Activated T-cell treated with anti-CD3 and anti-CD28 coated beads for 48 hours (primary cell): ENCODE results near the gene RNF40.

ENCODE experiments used
- DNase-seq: peaks from one replicate; pipeline ENCODE4 v3.0.0-alpha.2; 2020; ENCODE audit warnings: low read depth

The RNF40 gene

DNA sequence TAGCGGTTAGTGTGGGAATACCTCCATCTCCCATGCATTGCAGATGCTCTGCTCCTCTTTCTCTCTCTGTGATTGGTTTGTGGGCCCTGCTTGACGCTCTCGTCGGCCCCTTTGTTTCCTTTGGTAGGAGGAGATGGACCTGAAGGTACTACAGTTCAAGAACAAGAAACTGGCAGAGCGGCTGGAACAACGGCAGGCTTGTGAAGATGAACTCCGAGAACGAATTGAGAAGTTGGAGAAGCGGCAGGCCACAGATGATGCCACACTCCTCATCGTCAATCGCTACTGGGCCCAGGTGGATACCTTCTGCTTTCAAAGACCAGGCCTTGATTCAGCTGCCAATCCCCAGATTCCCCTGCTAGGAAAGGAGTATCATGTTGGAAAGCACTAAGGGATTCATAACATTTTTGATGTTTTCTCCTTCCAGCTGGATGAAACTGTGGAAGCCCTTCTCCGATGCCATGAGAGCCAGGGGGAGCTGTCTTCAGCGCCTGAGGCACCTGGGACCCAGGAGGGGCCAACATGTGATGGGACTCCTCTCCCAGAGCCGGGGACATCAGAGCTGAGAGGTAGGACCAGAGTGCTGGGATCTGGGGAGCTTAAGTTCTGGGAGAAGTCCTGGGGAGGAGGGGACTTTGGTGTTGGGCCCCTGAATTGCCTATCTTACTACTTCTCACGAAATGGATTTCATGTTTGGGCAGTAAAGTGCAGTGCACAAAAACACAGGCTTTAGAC, 1.0 kb downstream of the RNF40 start:
- no peak for DNase-seq

DNA sequence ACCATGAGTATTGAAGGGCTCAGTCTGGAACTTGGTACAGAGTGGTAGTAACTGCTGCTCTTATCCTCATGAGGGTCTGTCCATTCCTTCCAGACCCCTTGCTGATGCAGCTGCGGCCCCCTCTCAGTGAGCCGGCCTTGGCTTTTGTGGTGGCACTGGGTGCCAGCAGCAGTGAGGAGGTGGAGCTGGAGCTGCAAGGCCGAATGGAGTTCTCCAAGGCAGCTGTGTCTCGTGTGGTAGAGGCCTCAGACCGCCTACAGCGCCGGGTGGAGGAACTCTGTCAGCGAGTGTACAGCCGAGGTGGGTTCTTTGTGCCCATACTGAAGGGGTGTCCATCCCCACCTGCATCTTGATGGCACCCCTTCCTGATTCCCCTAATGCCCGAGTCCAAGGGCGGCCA, 2.0 kb downstream of the RNF40 start:
- DNase-seq, result no peak

DNA sequence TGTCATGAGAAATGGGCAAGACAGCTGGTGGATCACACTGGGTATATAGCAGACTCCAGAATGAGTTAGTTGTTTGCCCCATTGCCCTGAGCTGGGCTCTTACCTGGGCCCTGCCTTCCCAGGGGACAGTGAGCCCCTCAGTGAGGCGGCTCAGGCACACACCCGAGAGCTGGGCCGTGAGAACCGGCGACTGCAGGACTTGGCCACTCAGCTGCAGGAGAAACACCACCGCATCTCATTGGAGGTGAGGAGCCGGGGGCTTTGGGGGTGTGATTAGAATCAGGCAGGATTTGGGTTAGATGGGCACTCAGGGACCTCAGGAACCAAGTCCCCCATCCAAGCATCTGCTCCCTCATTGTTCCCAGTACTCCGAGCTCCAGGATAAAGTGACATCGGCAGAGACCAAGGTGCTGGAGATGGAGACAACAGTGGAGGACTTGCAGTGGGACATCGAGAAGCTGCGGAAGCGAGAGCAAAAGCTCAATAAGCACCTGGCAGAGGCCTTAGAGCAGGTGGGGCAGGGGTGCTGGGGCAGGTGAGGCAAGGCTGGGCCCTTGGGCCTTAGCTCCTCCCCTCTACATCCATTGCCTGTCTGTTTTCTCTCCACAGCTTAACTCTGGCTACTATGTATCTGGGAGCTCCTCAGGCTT, 2.8 kb downstream of the RNF40 start:
- no peak for DNase-seq

DNA sequence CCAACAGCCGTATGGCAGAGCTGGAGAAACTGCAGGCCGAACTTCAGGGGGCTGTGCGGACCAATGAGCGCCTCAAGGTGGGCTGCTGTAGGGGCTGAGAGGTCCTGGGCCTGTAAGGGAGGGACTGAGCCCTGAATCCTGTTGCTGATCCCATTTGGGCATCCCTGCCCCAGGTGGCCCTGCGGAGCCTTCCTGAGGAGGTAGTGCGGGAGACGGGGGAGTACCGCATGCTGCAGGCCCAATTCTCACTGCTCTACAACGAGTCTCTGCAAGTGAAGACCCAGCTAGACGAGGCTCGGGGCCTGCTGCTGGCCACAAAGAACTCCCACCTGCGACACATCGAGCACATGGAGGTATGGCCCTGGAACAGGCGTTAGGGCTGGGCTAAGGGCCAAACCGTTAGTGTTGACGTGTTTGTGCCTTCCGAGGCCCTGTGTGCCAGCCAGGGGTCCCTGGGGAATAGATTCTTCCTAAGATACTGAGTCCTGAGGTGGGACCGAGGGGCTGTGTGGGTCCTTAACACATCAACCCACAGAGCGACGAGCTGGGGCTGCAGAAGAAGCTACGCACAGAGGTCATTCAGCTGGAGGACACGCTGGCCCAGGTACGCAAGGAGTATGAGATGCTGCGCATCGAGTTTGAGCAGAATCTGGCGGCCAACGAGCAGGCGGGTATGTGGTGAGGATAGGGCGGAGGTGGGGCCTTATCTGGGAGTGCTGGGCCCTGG, 4.2 kb downstream of the RNF40 start:
- DNase-seq, result no peak

DNA sequence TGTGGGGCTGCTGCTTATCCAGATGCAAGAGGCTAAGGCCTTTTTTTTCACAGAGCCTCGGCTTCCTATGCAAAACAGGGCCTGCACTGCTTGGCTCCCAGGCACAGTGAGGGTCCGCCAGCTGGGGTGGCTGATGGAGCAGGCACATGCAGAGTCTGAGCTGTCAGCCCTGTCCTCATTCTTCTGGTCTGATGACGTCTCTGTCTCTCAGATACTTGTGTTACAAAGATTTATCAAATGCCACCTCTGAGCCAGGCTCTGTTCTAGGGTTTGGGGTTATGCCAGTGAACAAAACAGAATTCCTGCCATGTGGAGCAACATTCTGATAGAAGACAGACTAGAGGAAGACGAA, 4.8 kb downstream of the RNF40 start:
- no peak for DNase-seq

DNA sequence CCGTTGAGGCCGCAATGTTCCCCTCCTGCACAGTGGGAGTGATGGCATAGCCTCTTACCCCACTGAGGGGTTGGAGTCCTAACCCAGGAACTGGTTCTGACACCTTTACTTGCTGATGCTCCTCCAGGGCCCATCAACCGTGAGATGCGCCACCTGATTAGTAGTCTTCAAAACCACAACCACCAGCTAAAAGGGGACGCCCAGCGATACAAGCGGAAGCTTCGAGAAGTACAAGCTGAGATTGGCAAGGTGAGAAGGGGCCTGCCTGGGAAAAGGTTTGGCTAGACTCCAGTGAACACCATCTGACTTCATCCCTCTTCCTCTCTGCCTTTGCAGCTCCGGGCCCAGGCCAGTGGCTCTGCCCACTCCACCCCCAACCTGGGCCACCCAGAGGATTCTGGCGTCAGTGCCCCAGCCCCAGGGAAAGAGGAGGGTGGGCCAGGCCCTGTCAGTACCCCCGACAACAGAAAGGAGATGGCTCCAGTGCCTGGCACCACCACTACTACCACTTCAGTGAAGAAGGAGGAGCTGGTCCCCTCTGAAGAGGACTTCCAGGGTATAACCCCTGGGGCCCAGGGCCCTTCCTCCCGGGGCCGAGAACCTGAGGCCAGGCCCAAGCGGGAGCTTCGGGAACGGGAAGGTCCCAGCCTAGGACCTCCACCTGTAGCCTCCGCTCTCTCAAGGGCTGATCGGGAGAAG, 5.8 kb downstream of the RNF40 start:
- DNase-seq, result no peak

DNA sequence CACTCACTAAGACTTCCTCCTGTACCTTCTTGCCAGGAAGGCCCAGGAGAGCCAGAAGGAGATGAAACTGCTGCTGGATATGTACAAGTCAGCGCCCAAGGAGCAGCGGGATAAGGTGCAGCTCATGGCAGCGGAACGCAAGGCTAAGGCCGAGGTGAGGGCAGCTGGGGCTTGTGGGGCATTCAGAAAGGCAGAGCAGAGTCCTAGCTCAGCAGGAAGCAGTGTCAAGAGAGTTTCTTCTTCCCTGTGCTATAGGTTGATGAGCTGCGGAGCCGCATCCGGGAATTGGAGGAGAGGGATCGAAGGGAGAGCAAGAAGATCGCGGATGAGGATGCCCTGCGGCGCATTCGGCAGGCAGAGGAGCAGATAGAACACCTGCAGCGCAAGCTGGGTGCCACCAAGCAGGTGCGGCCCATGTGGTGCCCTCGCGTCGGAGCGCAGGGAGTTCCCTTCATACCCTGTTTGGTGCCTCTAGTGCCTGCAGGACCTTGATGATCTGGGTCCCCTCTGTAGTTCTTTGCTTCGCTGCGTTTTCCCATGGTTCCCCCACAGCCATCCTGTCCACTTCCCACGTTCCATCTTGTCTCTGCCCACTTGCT, 6.6 kb downstream of the RNF40 start:
- no peak for DNase-seq

DNA sequence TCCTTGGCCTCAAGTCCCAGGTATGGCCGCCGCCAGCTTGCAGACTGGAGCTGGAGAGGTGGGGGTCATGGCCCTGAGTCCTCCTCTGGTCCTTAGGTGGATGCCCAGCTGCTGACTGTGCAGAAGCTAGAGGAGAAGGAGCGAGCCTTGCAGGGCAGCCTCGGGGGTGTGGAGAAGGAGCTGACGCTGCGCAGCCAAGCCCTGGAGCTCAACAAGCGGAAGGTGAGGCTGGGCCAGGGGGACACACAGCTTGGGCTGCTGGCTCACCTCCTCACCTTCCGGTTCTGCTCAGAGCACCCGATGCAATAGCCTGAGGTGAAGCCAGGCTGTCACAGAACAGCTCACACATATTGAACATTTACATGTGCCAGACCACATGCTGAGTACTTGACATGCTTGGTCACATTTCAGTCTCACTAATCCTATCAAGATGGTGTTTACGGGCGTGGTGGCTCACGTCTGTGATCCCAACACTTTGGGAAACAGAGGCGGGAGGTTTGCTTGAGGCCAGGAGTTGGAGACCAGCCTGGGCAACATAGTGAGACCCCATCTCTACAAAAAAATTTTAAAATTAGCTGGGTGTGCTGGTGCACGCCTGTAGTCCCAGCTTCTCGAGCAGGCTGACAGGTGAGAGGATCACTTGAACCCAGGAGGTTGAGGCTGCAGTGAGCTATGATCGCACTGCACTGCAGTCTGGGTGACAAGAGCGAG, 7.4 kb downstream of the RNF40 start:
- no peak for DNase-seq

DNA sequence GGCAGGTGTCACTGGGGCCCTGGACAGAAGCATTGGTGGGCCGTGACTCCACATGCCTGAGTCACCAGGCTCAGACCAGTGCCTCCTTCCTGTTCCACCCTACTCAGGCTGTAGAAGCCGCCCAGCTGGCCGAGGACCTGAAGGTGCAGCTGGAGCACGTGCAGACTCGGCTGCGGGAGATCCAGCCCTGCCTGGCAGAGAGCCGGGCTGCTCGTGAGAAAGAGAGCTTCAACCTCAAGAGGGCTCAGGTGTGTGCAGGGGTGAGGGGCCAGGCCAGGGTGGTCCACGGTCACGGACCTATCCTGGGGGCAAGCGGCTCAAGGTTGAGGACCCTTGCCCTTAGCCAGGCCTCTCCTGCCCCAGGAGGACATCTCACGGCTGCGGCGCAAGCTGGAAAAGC, 9.6 kb downstream of the RNF40 start:
- DNase-seq, result no peak

DNA sequence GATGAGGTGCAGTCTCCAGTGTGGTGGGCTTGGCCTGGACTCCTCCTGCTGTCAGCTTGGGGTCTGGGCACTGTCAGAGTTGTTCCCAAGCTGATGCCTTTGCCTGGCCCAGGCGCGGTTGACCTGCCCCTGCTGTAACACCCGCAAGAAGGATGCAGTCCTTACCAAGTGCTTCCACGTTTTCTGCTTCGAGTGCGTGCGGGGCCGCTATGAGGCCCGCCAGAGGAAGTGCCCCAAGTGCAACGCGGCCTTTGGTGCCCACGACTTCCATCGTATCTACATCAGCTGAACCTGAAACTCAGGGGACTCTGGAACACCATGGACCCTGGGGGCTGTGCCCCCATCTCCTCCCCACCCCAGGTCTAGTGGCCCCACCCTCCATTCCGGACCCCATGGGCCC, 11.7 kb downstream of the RNF40 start:
- no peak for DNase-seq

DNA sequence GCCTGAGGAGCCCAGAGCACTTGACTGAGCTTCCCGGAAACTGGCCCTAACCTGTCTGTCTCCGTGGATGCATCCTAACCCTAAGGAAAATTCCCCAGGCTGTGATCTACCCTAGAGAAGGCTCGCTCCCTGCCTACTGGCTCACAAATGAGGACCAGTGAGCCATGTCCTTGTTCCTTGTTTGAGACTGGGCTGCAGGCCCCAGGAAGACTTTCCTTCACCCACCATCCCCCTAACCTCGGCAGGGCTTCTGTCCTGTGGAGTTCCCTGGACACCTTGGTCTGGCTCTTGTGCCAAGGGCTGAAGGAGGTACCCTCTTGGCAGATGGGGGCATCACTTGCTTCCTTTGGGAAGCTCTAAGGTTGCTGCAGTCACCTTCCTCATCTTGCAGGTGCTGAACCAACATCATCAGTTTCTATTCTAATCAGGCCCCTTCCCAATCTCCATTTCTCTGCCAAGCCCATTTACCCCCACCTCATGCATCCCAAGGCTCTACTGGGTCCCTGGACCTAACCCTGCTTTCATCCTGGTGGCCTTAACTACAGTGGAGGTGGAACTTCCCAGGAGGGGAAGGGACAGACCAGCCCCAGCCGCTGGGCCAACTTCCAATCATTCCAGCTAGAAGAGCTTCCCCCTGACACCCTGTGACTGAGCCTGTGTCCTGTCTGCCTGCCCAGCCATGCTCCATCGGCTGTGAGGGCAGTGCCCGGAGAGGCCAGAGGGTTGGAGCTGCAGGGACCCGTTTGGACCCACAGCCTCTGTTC, 12.4 kb downstream of the RNF40 start:
- DNase-seq, result no peak

DNA sequence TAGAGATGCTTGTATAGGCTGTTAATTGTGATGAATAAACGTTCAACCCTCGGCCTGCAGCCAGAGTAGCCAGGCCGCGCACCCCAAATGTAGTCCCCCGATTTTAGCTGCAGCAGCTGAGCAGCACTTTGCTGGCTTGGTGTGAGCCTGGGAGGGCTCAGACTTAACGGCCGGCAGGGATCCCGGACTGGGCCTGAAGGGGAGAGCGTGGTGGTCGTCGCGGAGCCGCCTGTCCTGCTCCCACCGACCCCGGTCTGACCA, 12.9 kb downstream of the RNF40 start:
- no peak for DNase-seq

DNA sequence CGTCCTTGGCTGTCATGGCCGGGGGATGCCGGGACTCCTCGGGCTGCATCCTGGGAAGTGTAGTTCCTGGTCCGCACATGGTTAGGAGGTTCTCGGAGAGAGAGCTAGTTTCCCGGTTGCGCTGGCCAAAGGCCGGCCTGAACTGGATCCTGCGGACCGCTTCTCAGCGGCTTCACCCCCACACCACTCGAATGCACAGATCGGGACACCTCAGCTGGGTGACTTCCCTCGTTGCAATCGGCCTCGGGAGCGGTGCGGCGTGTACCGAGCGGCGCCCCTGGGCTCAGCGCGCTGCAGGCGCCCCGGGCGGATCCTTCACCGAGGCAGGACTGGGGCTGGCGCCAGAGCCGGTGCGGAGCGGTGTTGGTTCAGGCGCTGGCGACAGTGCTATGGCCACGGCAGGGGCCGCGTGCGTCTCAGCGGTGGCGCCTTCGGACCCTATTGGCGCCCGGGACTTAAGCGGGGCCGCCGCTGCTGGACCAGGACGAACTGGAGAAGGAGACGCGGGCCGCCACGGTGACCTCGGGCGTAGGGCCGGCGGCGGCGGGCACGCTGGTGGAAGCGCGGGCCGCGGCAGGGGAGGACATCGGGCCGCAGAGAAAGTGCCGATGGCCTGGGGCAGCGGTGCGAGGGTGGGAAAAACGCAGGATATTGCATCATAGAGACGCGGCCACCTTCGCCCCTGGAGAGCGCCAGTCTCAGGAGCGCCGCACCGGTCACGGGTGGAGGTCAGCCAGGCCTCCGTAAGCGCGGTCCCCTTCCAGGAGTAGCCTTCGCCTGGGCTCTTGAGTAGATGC, 13.5 kb downstream of the RNF40 start:
- DNase-seq, result peak; percentile 59

DNA sequence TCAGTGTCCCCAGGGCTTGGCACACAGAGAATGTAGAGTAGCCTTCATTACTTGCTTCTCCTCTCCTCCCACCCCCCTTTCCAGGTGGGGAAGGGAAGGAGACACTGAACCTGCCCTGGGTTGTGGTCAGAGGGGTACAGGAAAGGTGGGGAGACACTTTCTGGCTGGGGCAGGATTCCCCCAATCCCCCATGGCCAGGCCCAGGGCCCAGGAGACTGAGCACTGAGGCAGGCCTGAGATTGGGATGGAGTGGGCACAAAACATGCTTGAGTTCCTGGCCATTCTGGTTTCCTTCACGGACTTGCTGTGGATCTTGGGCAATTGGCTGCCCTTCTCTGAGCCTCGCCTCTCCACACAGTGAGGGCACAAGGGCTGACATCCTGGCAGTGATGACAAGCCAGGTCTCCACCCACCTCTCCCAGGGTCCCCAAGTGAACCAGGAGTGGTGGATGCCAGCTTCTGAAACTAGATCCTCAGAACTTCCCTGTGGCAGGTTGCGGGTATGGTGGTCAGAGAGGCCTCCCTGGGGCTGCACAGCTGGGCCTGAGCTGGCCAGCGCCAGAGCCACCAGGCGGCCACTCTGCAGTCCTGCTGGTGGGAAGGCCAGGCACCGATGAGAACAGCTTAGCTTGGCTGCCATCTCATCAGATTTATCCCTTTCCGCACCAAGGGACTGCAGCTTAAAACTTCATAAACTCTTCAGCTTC, 15.6 kb downstream of the RNF40 start:
- DNase-seq, result no peak

DNA sequence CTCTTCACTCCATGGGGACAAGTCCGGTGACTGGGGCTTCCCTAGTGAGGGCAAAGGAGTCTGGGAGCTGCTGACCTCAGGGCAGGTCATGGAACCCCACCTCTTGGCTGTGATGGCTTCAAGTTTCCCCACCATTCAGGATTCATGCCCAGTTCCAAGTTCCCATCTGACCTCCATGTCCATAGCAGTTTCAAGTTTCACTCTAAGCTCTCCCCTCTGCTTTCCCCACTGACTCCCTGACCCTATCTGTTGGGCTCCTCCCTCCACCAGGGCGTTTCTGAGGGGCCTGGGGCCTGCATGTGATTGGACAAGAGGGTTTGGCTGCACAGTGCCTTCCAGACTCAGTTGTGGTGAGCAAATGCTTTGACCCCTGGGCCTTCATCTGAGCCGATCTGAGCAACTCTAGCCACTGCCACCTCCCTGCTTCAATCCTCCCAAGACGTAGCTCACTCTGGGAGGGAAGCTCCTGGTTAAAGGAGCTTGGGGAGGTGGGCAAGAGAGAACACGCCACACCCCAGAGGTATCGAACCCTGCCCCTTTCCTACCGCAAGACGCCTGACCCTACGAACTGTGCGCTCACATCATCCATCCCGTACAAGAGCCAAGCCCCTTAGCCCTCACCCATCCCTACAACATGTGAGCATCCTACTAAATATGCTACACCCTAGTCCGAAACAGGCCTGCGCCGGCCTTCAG, 16.6 kb downstream of the RNF40 start:
- no peak for DNase-seq

DNA sequence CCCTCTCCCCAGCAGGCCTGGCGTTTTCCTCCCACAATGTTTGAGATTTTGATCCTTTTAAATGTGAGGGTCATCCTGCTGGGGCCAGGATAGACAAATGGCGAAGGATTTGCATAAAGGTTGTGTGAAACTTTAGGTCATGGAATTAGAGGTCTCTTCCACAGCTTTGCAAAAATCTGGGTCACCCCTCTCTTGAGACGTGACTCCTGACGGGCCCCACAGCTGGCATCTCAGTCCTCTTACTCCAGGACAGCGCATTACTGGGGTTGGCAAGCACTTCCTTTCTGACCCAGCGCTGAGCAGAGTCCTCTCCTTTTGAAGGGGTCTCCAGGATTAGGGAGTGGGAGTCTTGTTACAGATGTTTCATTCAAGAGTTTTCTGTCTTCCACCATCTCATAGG, 17.5 kb downstream of the RNF40 start:
- no peak for DNase-seq

DNA sequence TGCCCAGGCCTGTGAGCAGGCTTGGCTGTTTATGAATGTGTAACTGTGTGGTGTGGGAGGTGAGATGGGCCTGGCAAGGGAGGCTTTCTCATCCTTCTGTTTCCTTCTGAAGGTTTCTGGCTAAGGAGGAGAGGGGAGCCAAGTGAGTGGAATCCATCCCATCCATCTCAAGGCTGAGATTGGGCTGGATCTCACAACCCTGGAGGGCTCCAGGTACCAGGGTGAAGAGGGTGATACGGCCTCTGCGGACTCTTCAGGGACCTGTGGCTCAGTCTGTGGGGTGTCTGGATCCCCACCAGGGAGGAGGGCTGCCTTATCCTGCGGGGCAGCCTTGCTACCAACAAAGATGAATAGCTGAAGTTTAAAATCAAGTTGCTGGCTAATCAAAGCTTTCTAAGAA, 17.9 kb downstream of the RNF40 start:
- DNase-seq, result no peak

DNA sequence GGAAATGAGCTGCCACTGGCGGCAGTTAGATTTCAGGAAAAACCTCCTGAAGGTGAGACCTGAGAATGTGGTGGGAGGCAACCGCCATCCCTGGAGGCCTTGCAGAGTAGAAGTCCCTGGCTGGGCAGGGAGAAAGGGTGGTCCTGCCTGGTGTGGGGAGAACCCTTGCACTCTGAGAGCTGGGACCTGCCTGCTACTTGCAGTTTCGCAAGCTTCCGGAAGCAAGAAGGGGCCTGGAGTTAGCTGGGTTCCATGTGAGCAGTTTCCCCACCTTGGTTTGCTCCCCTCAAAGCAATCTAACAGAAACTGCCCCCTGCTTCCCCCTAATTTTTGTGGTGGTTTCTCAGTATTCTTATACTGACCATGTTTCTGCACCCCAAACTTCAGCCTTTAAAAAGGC, 18.4 kb downstream of the RNF40 start:
- DNase-seq, result no peak
